Stimulated activated memory B cell treated with anti-CD40 and anti-IgM and Interleukin-4, amounts not matched to agents 10 μg/mL and 1 μg/mL and 100 μg/mL, for 72 hours (primary cell): ENCODE measurements around the gene CLDN2.

Experiments
- ATAC-seq: fragments of 150-1000 bp; cut with Tn5 transposase; 2 replicates; pipeline ENCODE4 v1.10.0; 2021
- H3K27ac Mint-ChIP-seq: one replicate; pipeline ENCODE4 v1.8.0; 2022; ENCODE audit warnings: mild to moderate bottlenecking, mixed read lengths
- H3K27me3 Mint-ChIP-seq: one replicate; pipeline ENCODE4 v1.8.0; 2022; ENCODE audit warnings: mixed read lengths
- H3K36me3 Mint-ChIP-seq: one replicate; pipeline ENCODE4 v1.8.0; 2022; ENCODE audit warnings: mixed read lengths
- H3K4me1 Mint-ChIP-seq: one replicate; pipeline ENCODE4 v1.8.0; 2022; ENCODE audit warnings: mixed read lengths
- H3K4me3 Mint-ChIP-seq: one replicate; pipeline ENCODE4 v1.8.0; 2022; ENCODE audit warnings: mild to moderate bottlenecking, moderate library complexity, mixed read lengths
- H3K9me3 Mint-ChIP-seq: one replicate; pipeline ENCODE4 v1.8.0; 2022; ENCODE audit warnings: mixed read lengths

Gene CLDN2

GRCh38 chrX:106936246-106936645 lies 16.0 kb downstream of the CLDN2 start:
- Mint-ChIP-seq H3K27me3 (no peaks in the 10 kb centered on the region), H3K9me3 (no peaks in the 10 kb centered on the region), H3K4me3 (no peak overlapping the region), H3K36me3 (peaks cover 5% of the 10 kb centered on the region), H3K4me1 (no peaks in the 10 kb centered on the region), H3K27ac (no peak overlapping the region)
- ATAC-seq, result no peak

DNA sequence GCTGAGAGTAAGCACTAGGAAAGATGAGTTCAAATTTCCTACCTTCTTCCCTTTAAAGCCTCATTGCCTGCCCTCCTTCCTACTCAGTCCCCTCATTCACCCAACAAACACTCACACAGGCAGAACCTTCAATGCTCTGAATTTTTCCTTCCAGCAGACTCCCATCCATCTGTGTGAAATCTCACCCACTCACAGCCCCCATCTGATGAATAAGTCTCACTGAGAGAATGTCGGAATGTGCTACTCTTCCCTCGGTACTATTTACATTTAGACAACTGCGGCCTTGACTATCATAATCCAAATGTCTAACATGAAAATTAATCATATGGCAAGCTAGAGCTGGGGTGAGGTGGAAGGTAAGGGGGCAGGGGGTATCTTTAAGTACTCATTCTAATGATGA lies 19.4 kb downstream of the CLDN2 start:
- no peak overlapping the region for H3K4me3 Mint-ChIP-seq
- no peak overlapping the region for H3K27ac Mint-ChIP-seq
- H3K4me1 Mint-ChIP-seq, result no peaks in the 10 kb centered on the region
- no peaks in the 10 kb centered on the region for H3K9me3 Mint-ChIP-seq
- H3K27me3 Mint-ChIP-seq, result no peaks in the 10 kb centered on the region
- ATAC-seq, result no peak
- H3K36me3 Mint-ChIP-seq, result peaks cover 19% of the 10 kb centered on the region

DNA sequence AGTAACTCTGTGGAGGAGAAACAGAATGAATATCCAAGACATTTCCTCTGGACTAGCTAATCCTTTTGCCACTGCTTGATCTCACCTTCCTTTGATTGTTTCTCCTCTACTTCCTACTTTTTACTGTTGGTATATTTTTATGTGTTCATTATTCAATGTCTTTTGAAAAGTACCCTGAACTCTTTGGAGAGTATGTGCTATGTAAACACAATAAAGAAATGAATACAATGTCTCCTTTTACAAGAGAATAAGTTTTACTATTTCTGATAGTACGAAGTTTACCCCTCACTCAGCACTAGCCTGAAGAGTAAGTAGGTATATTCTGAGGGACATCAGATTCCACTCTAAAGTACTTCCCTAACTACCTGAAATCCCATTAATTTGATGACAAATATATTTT lies 19.9 kb downstream of the CLDN2 start:
- no peaks in the 10 kb centered on the region for H3K27me3 Mint-ChIP-seq
- peaks cover 19% of the 10 kb centered on the region for H3K36me3 Mint-ChIP-seq
- ATAC-seq, result no peak
- H3K4me3 Mint-ChIP-seq, result no peak overlapping the region
- no peaks in the 10 kb centered on the region for H3K9me3 Mint-ChIP-seq
- no peaks in the 10 kb centered on the region for H3K4me1 Mint-ChIP-seq
- H3K27ac Mint-ChIP-seq, result no peak overlapping the region

- H3K4me1 Mint-ChIP-seq, result no peaks in the 10 kb centered on the region
- H3K27ac Mint-ChIP-seq, result no peak overlapping the region
- H3K36me3 Mint-ChIP-seq, result peaks cover 17% of the 10 kb centered on the region
- no peaks in the 10 kb centered on the region for H3K9me3 Mint-ChIP-seq
- H3K4me3 Mint-ChIP-seq, result no peak overlapping the region
- H3K27me3 Mint-ChIP-seq, result no peaks in the 10 kb centered on the region
- ATAC-seq, result no peak
Measured at GRCh38 chrX:106946464-106946863, 26.3 kb downstream of the CLDN2 start.

GRCh38 chrX:106948641-106949040 lies 28.4 kb downstream of the CLDN2 start:
- Mint-ChIP-seq H3K36me3 (peaks cover 5% of the 10 kb centered on the region), H3K4me1 (no peaks in the 10 kb centered on the region), H3K27ac (no peak overlapping the region), H3K27me3 (no peaks in the 10 kb centered on the region), H3K4me3 (no peak overlapping the region), H3K9me3 (no peaks in the 10 kb centered on the region)
- no peak for ATAC-seq

DNA sequence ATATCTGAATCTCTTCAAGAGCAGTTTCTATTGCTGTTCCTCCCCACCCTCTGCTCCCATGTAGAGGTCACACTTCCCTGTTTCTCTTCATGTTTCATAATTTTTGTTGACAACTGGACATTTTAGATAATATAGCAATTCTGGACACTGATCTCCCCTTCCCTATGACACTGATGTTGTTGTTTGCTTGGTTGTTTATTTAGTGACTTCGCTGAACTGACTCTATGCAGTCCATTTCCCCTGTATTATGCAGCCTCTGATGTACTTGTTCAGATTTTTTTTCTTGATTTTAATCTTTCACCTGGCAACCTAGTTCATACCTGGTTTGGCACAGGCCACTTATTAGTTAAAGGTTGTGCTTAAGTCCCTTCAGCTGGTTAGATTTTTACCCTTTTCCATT lies 29.2 kb downstream of the CLDN2 start:
- Mint-ChIP-seq H3K9me3 (no peaks in the 10 kb centered on the region), H3K36me3 (peaks cover 5% of the 10 kb centered on the region), H3K27ac (no peak overlapping the region), H3K27me3 (no peaks in the 10 kb centered on the region), H3K4me3 (no peak overlapping the region), H3K4me1 (no peaks in the 10 kb centered on the region)
- ATAC-seq, result no peak

- Mint-ChIP-seq H3K9me3 (no peaks in the 10 kb centered on the region), H3K36me3 (peaks cover 8% of the 10 kb centered on the region), H3K4me1 (no peaks in the 10 kb centered on the region), H3K27me3 (no peaks in the 10 kb centered on the region), H3K4me3 (no peak overlapping the region), H3K27ac (no peak overlapping the region)
- no peak for ATAC-seq
Measured at GRCh38 chrX:106950381-106950780, 30.2 kb downstream of the CLDN2 start.

DNA sequence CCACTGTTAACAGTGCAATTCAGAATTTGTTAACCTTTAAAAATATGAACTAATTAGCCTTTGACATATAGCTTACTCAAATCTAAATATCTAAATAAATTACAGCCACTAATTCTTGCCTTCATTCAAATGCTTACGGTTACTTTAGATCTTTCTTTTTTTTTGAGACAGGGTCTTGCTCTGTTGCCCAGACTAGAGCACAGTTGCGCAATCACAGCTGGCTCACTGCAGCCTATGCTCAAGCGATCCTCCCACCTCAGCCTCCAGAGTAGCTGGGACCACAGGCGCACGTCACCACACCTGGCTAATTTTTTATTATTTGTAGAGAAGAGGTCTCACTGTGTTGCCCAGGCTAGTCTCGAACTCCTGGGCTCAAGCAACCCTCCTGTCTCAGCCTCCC lies 31.0 kb downstream of the CLDN2 start:
- Mint-ChIP-seq H3K4me1 (no peaks in the 10 kb centered on the region), H3K4me3 (no peak overlapping the region), H3K27ac (no peak overlapping the region), H3K36me3 (peaks cover 17% of the 10 kb centered on the region), H3K27me3 (no peaks in the 10 kb centered on the region), H3K9me3 (no peaks in the 10 kb centered on the region)
- no peak for ATAC-seq

GRCh38 chrX:106952089-106952488 lies 31.9 kb downstream of the CLDN2 start:
- H3K9me3 Mint-ChIP-seq, result no peaks in the 10 kb centered on the region
- no peak overlapping the region for H3K4me3 Mint-ChIP-seq
- H3K4me1 Mint-ChIP-seq, result no peaks in the 10 kb centered on the region
- ATAC-seq, result no peak
- peaks cover 23% of the 10 kb centered on the region for H3K36me3 Mint-ChIP-seq
- no peak overlapping the region for H3K27ac Mint-ChIP-seq
- no peaks in the 10 kb centered on the region for H3K27me3 Mint-ChIP-seq

GRCh38 chrX:106952538-106952937 lies 32.3 kb downstream of the CLDN2 start:
- no peak overlapping the region for H3K27ac Mint-ChIP-seq

DNA sequence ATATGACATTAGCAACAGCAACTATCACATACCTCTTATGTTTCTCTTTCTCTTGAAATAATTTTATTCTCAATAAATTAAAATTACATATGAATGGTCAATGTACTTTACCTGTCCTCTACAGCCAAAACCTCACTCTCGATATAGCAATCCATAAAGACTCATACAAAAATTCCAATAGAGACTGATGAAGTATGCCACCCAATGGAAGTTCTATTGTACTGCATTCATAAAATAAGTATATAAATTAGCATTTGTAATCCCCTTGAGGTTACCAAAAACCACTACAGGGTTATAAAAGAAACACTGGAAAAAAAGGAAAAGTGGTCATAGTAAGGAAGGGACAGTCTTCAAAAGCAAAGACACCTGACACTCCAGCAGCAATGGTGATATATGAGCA lies 32.8 kb downstream of the CLDN2 start:
- ATAC-seq, result no peak
- Mint-ChIP-seq H3K9me3 (no peaks in the 10 kb centered on the region), H3K27me3 (no peaks in the 10 kb centered on the region), H3K36me3 (peaks cover 23% of the 10 kb centered on the region), H3K4me3 (no peak overlapping the region), H3K27ac (no peak overlapping the region), H3K4me1 (no peaks in the 10 kb centered on the region)

More at GRCh38 chrX:106952538-106952937, 32.3 kb downstream of the CLDN2 start:
- Mint-ChIP-seq H3K4me3 (no peak overlapping the region), H3K4me1 (no peaks in the 10 kb centered on the region), H3K9me3 (no peaks in the 10 kb centered on the region), H3K27me3 (no peaks in the 10 kb centered on the region), H3K36me3 (peaks cover 23% of the 10 kb centered on the region)
- no peak for ATAC-seq

- peak; percentile 86 for ATAC-seq
- Mint-ChIP-seq H3K4me1 (no peaks in the 10 kb centered on the region), H3K4me3 (no peak overlapping the region), H3K27ac (no peak overlapping the region), H3K36me3 (peaks cover 23% of the 10 kb centered on the region), H3K9me3 (no peaks in the 10 kb centered on the region), H3K27me3 (no peaks in the 10 kb centered on the region)
Measured at GRCh38 chrX:106954041-106954440, 33.8 kb downstream of the CLDN2 start.

DNA sequence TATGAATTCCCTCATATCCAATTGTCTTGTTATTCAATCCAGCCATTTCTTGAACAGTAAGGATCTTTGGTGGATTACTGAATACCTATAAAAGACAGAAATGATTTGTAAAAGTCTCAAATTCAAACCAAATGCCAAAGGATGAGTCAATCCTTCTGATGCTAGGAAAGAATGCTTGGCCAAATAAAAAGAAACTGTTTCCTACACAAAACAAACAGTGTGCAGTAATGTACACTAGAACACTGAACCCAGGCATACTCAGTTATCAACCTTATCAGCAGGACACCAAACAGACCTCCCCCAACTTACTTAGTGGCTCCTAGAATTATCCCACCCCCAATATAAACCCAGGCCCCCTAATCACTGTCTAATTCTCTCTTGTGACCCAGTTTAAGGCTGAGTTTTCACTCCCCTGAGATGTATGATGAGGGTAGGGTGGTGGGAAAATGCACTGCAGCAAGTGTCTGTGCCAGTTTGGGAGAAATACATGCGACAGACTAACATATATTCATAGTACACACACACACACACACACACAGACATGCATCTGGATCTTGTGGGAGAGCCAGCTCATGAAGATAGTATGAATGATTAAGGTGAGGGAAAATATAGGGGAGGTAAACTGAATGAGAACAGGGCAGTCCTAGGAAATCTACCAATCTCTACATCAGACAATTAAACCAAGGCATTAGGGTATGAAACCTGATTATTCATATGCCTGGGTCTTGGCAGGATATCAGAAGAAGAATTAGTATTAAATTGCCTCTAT lies 35.0 kb downstream of the CLDN2 start:
- H3K36me3 Mint-ChIP-seq, result peaks cover 17% of the 10 kb centered on the region
- no peaks in the 10 kb centered on the region for H3K9me3 Mint-ChIP-seq
- H3K4me1 Mint-ChIP-seq, result no peaks in the 10 kb centered on the region
- no peak for ATAC-seq
- H3K27ac Mint-ChIP-seq, result no peak overlapping the region
- H3K27me3 Mint-ChIP-seq, result no peaks in the 10 kb centered on the region
- H3K4me3 Mint-ChIP-seq, result no peak overlapping the region

DNA sequence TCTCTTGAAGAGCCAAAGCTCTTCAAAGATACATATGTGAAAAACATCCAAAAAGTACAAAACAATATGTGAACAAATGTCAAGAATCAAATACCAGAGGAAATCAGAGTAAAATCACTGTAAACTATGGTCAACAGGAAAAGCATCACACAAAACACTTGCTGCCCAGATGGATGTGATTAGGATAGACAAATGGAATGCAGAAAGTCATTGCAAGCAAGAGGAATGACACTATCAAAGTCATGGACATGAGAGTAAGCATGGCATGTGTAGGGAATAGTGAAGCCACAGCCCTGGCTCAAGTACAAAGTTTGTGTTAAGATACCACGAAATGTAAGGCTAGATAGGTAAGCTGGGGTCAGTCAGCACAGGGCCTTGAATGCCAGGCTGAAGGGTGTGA lies 37.7 kb downstream of the CLDN2 start:
- H3K36me3 Mint-ChIP-seq, result peaks cover 17% of the 10 kb centered on the region
- H3K27me3 Mint-ChIP-seq, result no peaks in the 10 kb centered on the region
- H3K27ac Mint-ChIP-seq, result no peak overlapping the region
- no peak for ATAC-seq
- no peaks in the 10 kb centered on the region for H3K4me1 Mint-ChIP-seq
- H3K9me3 Mint-ChIP-seq, result no peaks in the 10 kb centered on the region
- no peak overlapping the region for H3K4me3 Mint-ChIP-seq

GRCh38 chrX:106959901-106960300 lies 39.7 kb downstream of the CLDN2 start:
- Mint-ChIP-seq H3K4me3 (no peak overlapping the region), H3K9me3 (peaks cover 6% of the 10 kb centered on the region), H3K27me3 (no peaks in the 10 kb centered on the region), H3K4me1 (no peaks in the 10 kb centered on the region), H3K36me3 (peaks cover 29% of the 10 kb centered on the region), H3K27ac (no peak overlapping the region)
- no peak for ATAC-seq

DNA sequence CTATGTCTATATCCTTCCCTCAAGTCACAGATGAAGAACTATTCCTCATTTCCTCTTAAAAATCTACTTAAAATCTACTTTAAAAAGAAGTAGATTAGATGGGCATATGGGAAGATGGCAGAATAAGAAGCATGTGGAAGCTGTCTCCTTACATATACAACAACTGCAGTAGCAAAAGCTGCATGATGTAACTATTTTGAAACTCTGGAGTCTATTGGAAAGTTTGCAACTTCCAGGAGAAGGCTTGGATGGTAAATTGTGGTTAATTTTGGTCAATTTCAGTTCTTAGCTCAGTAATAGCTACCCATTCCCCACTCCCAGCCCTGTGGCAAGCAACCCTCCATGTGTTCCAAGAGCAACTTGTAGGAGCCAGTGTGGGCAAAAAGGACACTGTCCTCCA lies 42.9 kb downstream of the CLDN2 start:
- Mint-ChIP-seq H3K4me3 (no peak overlapping the region), H3K27ac (no peak overlapping the region), H3K27me3 (no peaks in the 10 kb centered on the region), H3K36me3 (peaks cover 32% of the 10 kb centered on the region), H3K4me1 (no peaks in the 10 kb centered on the region), H3K9me3 (peaks cover 6% of the 10 kb centered on the region)
- no peak for ATAC-seq
